Right lobe of liver (tissue), 6 donors: ENCODE results near the gene TMC1. TPM values are rescaled to one million over a fixed set of nuclear protein-coding genes. Genes with fewer than 3 reads are reported as not detected.

Source experiments
- ATAC-seq, 4 donors: fragments of 200-7000 bp; cut with Tn5 transposase; one replicate each; pipeline ENCODE4 v1.9.1; 2020; ENCODE audit warnings: mild to moderate bottlenecking in 4 of 4, moderate library complexity in 4 of 4
- DNase-seq, 3 donors: peaks; one replicate each; pipeline ENCODE4 v3.0.0-alpha.2; 2020
- H3K27ac ChIP-seq, 3 donors: fragments of 200-600 bp; one replicate each; pipeline ENCODE4 v1.8.0; 2022
- H3K27me3 ChIP-seq, 2 donors: fragments of 200-600 bp; one replicate each; pipeline ENCODE4 v1.8.0; 2022
- H3K36me3 ChIP-seq, 4 donors: fragments of 200-600 bp; sonication (generic) in 1 of 4; one replicate each; pipeline versions ENCODE4 v1.5.1 to v1.8.0; 2017 to 2022; ENCODE audit warnings: control low read depth in 1 of 4
- H3K4me1 ChIP-seq, 4 donors: fragments of 200-600 bp; sonication (generic) in 1 of 4; one replicate each; pipeline versions ENCODE4 v1.5.1 to v1.8.0; 2017 to 2022; ENCODE audit warnings: control low read depth in 1 of 4
- H3K4me3 ChIP-seq, 3 donors: fragments of 200-600 bp; one replicate each; pipeline ENCODE4 v1.8.0; 2022
- H3K9me3 ChIP-seq, 4 donors: fragments of 200-600 bp; sonication (generic) in 1 of 4; one replicate each; pipeline versions ENCODE4 v1.5.1 to v1.8.0; 2017 to 2022; ENCODE audit warnings: control low read depth in 1 of 4
- CTCF ChIP-seq, 4 donors: fragments of 200-600 bp in 3 of 4; fragments of 450-650 bp in 1 of 4; IDR thresholded peaks; one replicate each; pipeline versions ENCODE4 v1.5.1 to v1.8.0; 2016 to 2022; ENCODE audit warnings: antibody characterized with exemption in 4 of 4, mild to moderate bottlenecking in 2 of 4
- POLR2A ChIP-seq: fragments of 450-650 bp; IDR thresholded peaks from one replicate; pipeline ENCODE4 v1.6.1; 2017; ENCODE audit warnings: antibody characterized with exemption, mild to moderate bottlenecking
- WGBS: methylation state at CpG from one replicate; pipeline ENCODE4 v1.1.6; 2018; ENCODE audit warnings: low coverage, low lambda C conversion rate; ENCODE audit not compliant: insufficient coverage; ENCODE audit errors: missing lambda C conversion rate; 5-methylcytosine and 5-hydroxymethylcytosine counted together
- intact Hi-C, 2 donors: fragments of 100-400 bp; cut with DNase I; formaldehyde crosslinking; loops; one replicate each; pipeline versions ENCODE4 v1.11.2 to v1.14.1; 2022
- total RNA-seq, 6 experiments: library from RNA; depleted of rRNA in 2 of 6; stranded (reverse); fragments of >200 nt in 2 of 6; fragmentation: NEBNext Ultra II Directional in 3 of 6; extraction: Animal tissue kit (Norgen Biotek cat#: 25700) in 3 of 6; gene quantifications; one replicate each; pipeline versions ENCODE4 v1.1.0 to v1.2.4, GENCODE V29; 2016 to 2023
- donor health status: DM: no; HTN: yes; CAD: no.
- donor health status: DM: no; HTN: no; CAD: no.
- donor health status: DM: no; HTN: no; CAD: no.
- donor health status: DM: no; HTN: yes; CAD: no.
- donor health status: DM: no; HTN: yes; CAD: no.

The TMC1 gene
- total RNA-seq, 6 experiments from 2014 or later, result 0.06 to 0.42 TPM; not detected in 4

DNA sequence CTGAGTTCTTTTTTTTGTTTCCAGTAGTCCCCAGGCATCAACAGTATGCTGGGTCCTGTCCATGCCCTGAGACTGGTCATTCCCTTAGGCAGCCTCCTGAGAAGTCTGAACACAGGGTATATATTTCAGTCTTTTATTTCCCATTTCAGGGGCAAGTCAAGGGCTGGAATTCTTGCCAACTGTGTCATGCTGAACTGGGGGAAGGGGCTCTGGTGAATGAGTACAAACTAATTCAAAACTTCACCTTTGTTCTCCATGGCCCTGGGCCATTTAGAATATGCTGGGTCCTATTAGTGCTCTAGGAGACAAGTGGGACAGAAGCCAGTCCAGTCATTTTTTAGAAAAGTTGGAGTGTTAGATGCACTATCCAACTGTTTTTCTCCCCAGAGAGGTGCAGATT lies 170.3 kb downstream of the TMC1 start:
- Histone ChIP-seq H3K4me3 (no peak overlapping the region), H3K36me3 (no peaks in the 10 kb centered on the region), H3K27ac (no peak overlapping the region), H3K27me3 (no peaks in the 10 kb centered on the region), H3K4me1 (no peaks in the 10 kb centered on the region), H3K9me3 (no peaks in the 10 kb centered on the region)
- intact Hi-C loops, result no loop called here
- DNase-seq (no peak), ATAC-seq (no peak)
- TF ChIP-seq CTCF (IDR thresholded peaks at IDR 0.05) (no peak), POLR2A (no peak)

- Histone ChIP-seq H3K9me3 (no peaks in the 10 kb centered on the region), H3K36me3 (no peaks in the 10 kb centered on the region), H3K27me3 (no peaks in the 10 kb centered on the region), H3K4me1 (no peaks in the 10 kb centered on the region), H3K4me3 (no peak overlapping the region), H3K27ac (no peak overlapping the region)
- ATAC-seq (no peak), DNase-seq (no peak)
- 62% methylated on average over 3 of the region's 3 CpGs for WGBS
- intact Hi-C loops, result no loop called here
- no peak for TF ChIP-seq CTCF (IDR thresholded peaks at IDR 0.05)
Measured at GRCh38 chr9:72695365-72695764, 174.0 kb downstream of the TMC1 start.

DNA sequence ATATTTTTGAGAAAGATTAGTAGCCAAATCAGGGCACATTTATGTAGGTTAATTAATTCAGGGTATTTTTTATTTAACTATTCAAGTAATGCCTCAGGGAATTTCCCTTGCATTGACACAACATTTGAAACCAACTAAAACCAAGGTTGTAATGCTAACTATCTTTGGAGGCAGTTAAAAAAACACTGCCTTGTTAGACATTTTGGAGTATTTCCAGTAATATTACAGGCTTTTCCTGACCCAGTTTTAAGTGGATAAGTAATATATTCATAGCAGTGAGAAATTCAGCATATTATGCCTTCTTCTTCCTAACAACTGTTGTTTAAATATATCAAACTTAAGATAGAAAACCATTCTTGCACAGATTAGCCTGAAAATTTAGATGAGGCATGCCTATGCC lies 175.1 kb downstream of the TMC1 start:
- intact Hi-C loops, result no loop called here
- Histone ChIP-seq H3K27me3 (no peaks in the 10 kb centered on the region), H3K4me3 (no peak overlapping the region), H3K27ac (no peak overlapping the region), H3K9me3 (no peaks in the 10 kb centered on the region), H3K4me1 (no peaks in the 10 kb centered on the region), H3K36me3 (no peaks in the 10 kb centered on the region)
- ATAC-seq, result no peak
- DNase-seq, result no peak
- TF ChIP-seq CTCF (IDR thresholded peaks at IDR 0.05) (no peak), POLR2A (no peak)

- Histone ChIP-seq H3K27me3 (no peaks in the 10 kb centered on the region), H3K27ac (no peak overlapping the region), H3K4me3 (no peak overlapping the region), H3K36me3 (no peaks in the 10 kb centered on the region), H3K4me1 (no peaks in the 10 kb centered on the region), H3K9me3 (no peaks in the 10 kb centered on the region)
- ATAC-seq (no peak), DNase-seq (no peak)
- intact Hi-C loops, result no loop called here
- 96% methylated on average over 3 of the region's 3 CpGs for WGBS
- TF ChIP-seq POLR2A (no peak), CTCF (IDR thresholded peaks at IDR 0.05) (no peak)
Measured at GRCh38 chr9:72701510-72701909, 180.1 kb downstream of the TMC1 start.

- intact Hi-C loops, result no loop called here
- no peaks in the 10 kb centered on the region for H3K36me3 ChIP-seq
- ATAC-seq, result no peak
- H3K27me3 ChIP-seq, result no peaks in the 10 kb centered on the region
- no peaks in the 10 kb centered on the region for H3K4me1 ChIP-seq
- WGBS, result 86% methylated on average over 2 of the region's 4 CpGs
- no peak overlapping the region for H3K27ac ChIP-seq
- TF ChIP-seq CTCF (IDR thresholded peaks at IDR 0.05), result no peak
- H3K9me3 ChIP-seq, result no peaks in the 10 kb centered on the region
- H3K4me3 ChIP-seq, result no peak overlapping the region
- DNase-seq, result no peak
Measured at GRCh38 chr9:72703574-72703973, 182.2 kb downstream of the TMC1 start.
